KMS-11 (cell line): Measurements from ENCODE around the gene VPS52.

Source experiments
- H2AFZ ChIP-seq: fragments of 200-600 bp; sonication (generic); 2 replicates; pipeline ENCODE4 v1.6.1; 2016; ENCODE audit warnings: antibody characterized with exemption, mixed run types, low read depth
- H3K27ac ChIP-seq: fragments of 200-600 bp; sonication (generic); 2 replicates; pipeline ENCODE4 v1.6.1; 2016; ENCODE audit warnings: mild to moderate bottlenecking, mixed run types
- H3K27me3 ChIP-seq: fragments of 200-600 bp; sonication (generic); 2 replicates; pipeline ENCODE4 v1.6.1; 2017; ENCODE audit warnings: mild to moderate bottlenecking, low read depth, mixed run types, moderate library complexity; ENCODE audit not compliant: insufficient read depth
- H3K36me3 ChIP-seq: fragments of 200-600 bp; sonication (generic); 2 replicates; pipeline ENCODE4 v1.6.1; 2017; ENCODE audit warnings: mild to moderate bottlenecking, mixed run types; ENCODE audit not compliant: insufficient read depth
- H3K4me1 ChIP-seq: fragments of 200-600 bp; sonication (generic); 2 replicates; pipeline ENCODE4 v1.6.1; 2016; ENCODE audit warnings: mild to moderate bottlenecking, low read depth, mixed run types; ENCODE audit not compliant: poor library complexity, severe bottlenecking
- H3K4me2 ChIP-seq: fragments of 200-600 bp; sonication (generic); 2 replicates; pipeline ENCODE4 v1.7.0; 2016; ENCODE audit warnings: mild to moderate bottlenecking, mixed run types
- H3K4me3 ChIP-seq: fragments of 200-600 bp; sonication (generic); IDR thresholded peaks from 2 replicates; pipeline ENCODE4 v1.6.1; 2017; ENCODE audit warnings: low read depth, low read length, mixed read lengths; ENCODE audit not compliant: insufficient read depth
- H3K79me2 ChIP-seq: fragments of 200-600 bp; sonication (generic); 2 replicates; pipeline ENCODE4 v1.6.1; 2016; ENCODE audit warnings: low read depth, mixed run types; ENCODE audit not compliant: insufficient read depth
- H3K9ac ChIP-seq: fragments of 200-600 bp; sonication (generic); 2 replicates; pipeline ENCODE4 v1.6.1; 2016; ENCODE audit warnings: mild to moderate bottlenecking, mixed run types
- H4K20me1 ChIP-seq: fragments of 200-600 bp; sonication (generic); 2 replicates; pipeline ENCODE4 v1.6.1; 2016; ENCODE audit warnings: mild to moderate bottlenecking, mixed run types; ENCODE audit not compliant: insufficient read depth
- TF ChIP-seq, protein P1 (sequence below): fragments of 200-600 bp; sonication (generic); conservative IDR thresholded peaks from 2 replicates; pipeline ENCODE4 v1.6.1; 2017; ENCODE audit warnings: low read depth, mild to moderate bottlenecking, antibody characterized with exemption, low read length, moderate library complexity, mixed read lengths

Gene VPS52

DNA sequence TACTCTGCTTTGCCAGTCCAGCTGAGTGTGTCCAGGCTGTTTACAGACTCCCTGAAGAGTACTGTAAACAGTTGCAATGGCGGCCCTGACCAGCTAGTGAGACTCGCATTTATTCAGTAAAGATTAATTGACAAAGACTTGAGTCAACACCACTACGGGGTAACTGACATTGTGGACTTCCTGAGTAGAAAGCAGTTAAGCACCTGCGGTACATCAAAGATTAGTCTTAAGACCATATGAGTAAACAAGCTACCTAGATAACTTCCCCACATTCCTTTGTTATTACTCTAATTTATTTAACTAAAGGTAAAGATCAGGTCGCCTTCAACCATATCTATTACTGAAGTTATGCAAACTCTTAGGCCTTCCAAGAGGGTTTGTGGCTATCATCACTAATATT lies 12.6 kb downstream of the VPS52 start:
- H3K36me3 ChIP-seq: no peaks in the 10 kb centered on the region; the same call in 1 of the 2 replicates
- H3K4me3 ChIP-seq: no peak overlapping the region
- no peak overlapping the region for H3K4me2 ChIP-seq
- H3K79me2 ChIP-seq: no peaks in the 10 kb centered on the region
- TF ChIP-seq, protein P1, sequence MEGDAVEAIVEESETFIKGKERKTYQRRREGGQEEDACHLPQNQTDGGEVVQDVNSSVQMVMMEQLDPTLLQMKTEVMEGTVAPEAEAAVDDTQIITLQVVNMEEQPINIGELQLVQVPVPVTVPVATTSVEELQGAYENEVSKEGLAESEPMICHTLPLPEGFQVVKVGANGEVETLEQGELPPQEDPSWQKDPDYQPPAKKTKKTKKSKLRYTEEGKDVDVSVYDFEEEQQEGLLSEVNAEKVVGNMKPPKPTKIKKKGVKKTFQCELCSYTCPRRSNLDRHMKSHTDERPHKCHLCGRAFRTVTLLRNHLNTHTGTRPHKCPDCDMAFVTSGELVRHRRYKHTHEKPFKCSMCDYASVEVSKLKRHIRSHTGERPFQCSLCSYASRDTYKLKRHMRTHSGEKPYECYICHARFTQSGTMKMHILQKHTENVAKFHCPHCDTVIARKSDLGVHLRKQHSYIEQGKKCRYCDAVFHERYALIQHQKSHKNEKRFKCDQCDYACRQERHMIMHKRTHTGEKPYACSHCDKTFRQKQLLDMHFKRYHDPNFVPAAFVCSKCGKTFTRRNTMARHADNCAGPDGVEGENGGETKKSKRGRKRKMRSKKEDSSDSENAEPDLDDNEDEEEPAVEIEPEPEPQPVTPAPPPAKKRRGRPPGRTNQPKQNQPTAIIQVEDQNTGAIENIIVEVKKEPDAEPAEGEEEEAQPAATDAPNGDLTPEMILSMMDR: no peak
- no peaks in the 10 kb centered on the region for H4K20me1 ChIP-seq
- H3K27ac ChIP-seq: no peak overlapping the region
- H3K9ac ChIP-seq: no peak overlapping the region
- no peaks in the 10 kb centered on the region for H3K4me1 ChIP-seq
- H3K27me3 ChIP-seq: no peaks in the 10 kb centered on the region
- no peak overlapping the region for H2AFZ ChIP-seq

DNA sequence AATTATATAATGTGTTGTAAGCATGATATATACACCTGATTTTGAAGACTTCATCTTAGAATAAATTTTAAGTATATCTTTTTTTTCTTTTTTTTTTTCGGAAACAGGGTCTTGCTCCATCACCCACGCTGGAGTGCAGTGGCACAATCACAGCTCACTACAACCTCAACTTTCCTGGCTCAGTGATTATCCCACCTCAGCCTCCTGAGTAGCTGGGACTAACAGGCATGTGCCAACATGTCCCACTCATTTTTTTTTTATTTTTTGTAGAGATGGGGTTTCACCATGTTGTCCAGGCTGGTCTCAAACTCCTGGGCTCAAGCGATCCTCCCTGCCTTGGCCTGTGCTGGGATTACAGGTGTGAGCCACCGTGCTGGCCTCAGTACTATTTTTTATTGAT lies 17.1 kb downstream of the VPS52 start:
- Histone ChIP-seq H3K36me3 (no peaks in the 10 kb centered on the region), H3K9ac (no peak overlapping the region), H3K27me3 (no peaks in the 10 kb centered on the region), H3K4me1 (peaks cover 9% of the 10 kb centered on the region), H3K4me3 (no peak overlapping the region), H3K79me2 (no peaks in the 10 kb centered on the region), H3K4me2 (no peak overlapping the region), H4K20me1 (no peaks in the 10 kb centered on the region), H2AFZ (no peak overlapping the region), H3K27ac (no peak overlapping the region)
- TF ChIP-seq, protein P1: no peak

DNA sequence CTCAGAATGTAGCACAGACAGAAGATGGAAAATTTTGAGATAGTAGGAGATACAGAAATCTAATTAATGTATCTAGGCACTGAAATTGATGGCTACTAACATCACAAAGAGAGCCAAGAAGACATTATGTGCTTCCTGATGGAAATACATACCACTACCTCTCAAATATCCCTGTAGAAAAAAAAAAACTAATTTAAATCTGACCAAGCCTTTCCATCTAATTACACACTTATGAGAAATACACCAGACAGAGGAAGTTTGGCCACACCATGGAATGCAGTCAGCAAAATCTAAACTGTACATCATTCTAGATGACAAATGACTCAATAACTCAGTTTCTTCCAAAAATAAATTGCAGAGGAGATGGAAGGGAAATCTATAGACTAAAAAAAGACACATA lies 18.9 kb downstream of the VPS52 start:
- H2AFZ ChIP-seq: no peak overlapping the region
- H3K9ac ChIP-seq: no peak overlapping the region
- no peak overlapping the region for H3K4me2 ChIP-seq
- H3K27me3 ChIP-seq: no peaks in the 10 kb centered on the region
- H3K4me1 ChIP-seq: peaks cover 9% of the 10 kb centered on the region
- H3K27ac ChIP-seq: no peak overlapping the region
- H4K20me1 ChIP-seq: no peaks in the 10 kb centered on the region
- H3K36me3 ChIP-seq: no peaks in the 10 kb centered on the region
- no peaks in the 10 kb centered on the region for H3K79me2 ChIP-seq
- no peak overlapping the region for H3K4me3 ChIP-seq
- TF ChIP-seq, protein P1: no peak

DNA sequence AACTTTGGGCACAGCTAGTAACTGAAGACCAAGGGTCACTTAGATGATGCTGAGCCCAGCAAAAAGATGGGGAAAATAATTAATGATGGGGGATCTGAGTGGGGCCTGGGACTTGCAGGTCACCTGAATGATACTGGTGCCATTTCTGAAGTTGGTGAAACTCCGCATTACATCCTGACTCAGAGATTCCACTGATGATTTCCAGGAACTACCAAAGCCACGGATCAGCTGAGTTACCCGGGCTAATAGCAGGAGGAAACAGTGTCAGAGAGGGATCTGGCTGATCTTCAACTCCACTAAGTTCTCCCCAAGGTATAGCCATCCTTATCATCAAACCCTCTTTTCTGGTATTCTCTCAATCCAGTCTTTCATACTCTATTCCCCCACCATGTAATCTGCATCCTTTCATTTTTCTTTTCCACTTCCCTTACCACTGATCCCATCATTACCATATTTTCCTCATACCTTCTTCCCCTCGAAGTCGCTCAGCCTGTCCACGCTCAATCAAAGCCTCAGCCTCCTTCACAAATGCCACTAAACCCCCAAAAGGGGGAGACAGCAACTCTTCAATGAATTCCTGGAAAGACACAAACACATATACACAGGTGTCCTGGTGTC lies 20.2 kb downstream of the VPS52 start:
- no peak overlapping the region for H3K9ac ChIP-seq
- TF ChIP-seq, protein P1: no peak
- no peak overlapping the region for H3K4me3 ChIP-seq
- H2AFZ ChIP-seq: no peak overlapping the region
- H3K27me3 ChIP-seq: no peaks in the 10 kb centered on the region
- no peaks in the 10 kb centered on the region for H3K79me2 ChIP-seq
- no peak overlapping the region for H3K27ac ChIP-seq
- H3K4me2 ChIP-seq: no peak overlapping the region
- no peaks in the 10 kb centered on the region for H4K20me1 ChIP-seq
- peaks cover 9% of the 10 kb centered on the region for H3K4me1 ChIP-seq
- H3K36me3 ChIP-seq: no peaks in the 10 kb centered on the region
